Fibroblast of upper back skin (primary cell): ENCODE results near the gene INPP5J.
A peak's percentile ranks its signal among the peaks of the same experiment; 100 is the strongest.
"Not testable (repeated sequence)": the region's sequence is repeated elsewhere in the genome, so short reads cannot be mapped to it uniquely, and the experiment has no call there.

Source experiments
- DNase-seq: peaks from one replicate; pipeline ENCODE4 v3.0.0-alpha.2; 2013

The INPP5J gene, protein sequence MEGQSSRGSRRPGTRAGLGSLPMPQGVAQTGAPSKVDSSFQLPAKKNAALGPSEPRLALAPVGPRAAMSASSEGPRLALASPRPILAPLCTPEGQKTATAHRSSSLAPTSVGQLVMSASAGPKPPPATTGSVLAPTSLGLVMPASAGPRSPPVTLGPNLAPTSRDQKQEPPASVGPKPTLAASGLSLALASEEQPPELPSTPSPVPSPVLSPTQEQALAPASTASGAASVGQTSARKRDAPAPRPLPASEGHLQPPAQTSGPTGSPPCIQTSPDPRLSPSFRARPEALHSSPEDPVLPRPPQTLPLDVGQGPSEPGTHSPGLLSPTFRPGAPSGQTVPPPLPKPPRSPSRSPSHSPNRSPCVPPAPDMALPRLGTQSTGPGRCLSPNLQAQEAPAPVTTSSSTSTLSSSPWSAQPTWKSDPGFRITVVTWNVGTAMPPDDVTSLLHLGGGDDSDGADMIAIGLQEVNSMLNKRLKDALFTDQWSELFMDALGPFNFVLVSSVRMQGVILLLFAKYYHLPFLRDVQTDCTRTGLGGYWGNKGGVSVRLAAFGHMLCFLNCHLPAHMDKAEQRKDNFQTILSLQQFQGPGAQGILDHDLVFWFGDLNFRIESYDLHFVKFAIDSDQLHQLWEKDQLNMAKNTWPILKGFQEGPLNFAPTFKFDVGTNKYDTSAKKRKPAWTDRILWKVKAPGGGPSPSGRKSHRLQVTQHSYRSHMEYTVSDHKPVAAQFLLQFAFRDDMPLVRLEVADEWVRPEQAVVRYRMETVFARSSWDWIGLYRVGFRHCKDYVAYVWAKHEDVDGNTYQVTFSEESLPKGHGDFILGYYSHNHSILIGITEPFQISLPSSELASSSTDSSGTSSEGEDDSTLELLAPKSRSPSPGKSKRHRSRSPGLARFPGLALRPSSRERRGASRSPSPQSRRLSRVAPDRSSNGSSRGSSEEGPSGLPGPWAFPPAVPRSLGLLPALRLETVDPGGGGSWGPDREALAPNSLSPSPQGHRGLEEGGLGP

DNA sequence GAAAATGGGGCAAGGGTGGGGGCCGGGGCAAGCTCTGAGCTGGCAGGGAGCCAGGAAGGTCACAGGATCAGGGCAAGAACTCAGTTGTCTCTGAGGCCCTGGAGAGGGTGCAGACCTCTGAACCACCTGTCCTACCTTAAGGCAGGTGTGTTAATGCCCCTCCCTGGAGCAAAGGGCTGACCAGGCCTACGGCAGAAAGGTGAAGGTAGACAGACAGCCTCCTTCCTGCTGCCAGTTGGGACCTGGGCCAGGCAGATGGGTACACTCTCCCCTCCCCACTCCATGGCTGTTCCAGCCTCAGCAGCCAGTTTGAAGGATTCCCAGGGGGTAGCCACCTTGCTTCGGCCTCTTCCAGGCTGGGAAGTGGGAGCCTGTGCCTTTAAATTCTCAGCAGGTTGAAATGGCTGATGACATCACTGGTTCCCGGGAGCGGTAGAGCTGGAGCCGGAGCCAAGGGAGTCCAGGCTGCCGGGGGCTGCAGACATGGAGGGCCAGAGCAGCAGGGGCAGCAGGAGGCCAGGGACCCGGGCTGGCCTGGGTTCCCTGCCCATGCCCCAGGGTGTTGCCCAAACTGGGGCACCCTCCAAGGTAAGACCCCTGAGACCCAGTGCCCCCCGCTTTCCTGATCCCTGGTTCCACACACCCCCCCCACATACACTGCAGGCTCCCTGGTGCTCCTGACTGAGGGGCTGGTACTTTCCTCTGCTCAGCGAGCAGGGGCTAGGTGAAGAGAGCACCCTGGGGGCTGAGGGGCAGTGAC lies at the start of gene INPP5J:
Gene INPP5J, plus strand, starts transcription at position 435 of the 760 bp plus-strand sequence. Its CDS starts 49 bp downstream, at position 484.
- DNase-seq = peak; percentile 54

DNA sequence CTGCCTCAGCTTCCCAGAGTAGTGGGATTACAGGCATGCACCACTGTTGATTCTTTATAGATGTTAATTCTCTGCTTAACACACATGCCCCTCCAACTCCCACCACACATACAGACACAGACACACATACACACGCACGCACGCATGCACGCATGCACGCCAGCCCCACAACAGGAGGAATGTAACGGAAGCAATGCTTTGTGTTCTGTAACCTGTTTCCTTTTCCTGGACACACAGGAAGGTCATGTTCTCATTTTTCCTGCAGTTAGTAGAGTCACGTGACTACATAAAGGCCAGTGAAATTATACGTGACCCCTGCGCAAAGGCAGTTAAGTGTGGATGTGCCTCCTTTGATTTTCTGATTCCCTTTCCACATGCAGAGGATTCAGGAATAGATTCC lies 49.6 kb upstream of the INPP5J start:
- DNase-seq = not testable (repeated sequence)

DNA sequence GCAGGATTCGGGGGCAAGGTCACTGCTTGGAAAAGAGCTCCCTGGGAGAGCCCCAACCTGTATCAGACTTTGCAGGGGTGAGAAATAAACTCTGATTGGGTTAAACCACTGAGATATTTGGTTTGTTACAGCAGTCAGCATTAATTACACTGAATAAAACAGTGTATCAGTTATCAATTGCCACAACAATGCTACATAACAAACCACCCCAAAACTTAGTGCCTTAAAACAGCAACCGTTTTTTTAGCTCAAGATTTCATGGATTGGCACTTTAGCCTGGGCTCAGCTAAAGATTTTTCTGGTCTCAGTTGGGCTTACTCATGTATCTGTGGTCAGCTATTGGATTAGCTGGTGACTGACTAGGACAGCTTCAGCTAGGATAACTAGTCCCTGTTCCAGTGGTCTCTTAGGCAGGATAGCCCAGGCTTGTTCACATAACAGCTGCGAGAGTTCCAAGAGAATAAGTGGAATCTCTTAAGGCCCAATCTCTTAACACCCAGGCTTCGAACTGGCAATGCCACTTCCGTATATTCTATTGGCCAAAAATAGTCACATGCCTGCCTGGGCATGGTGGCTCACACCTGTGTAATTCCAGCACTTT lies 49.1 kb upstream of the INPP5J start:
- not testable (repeated sequence) for DNase-seq

DNA sequence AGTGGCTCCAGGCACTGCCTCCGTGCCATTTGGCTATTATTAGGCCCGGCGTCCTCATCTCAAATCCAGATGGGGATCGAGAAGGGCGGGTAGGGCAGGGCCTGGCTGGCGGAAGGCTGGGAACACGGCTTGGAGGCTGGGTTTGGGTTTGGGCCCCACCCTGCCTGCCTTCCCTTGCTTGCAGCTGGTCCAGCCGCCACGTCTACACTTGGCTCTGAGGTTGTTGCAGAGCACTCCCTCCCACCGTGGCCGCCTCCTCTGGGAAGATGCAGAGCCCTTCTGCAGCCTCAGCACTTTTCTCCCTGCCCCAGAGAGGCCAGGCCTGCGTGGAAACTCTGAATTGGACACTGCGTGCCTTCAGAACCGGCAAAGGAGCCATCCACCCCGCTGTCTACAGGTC lies 46.8 kb upstream of the INPP5J start:
- peak; percentile 68 for DNase-seq

DNA sequence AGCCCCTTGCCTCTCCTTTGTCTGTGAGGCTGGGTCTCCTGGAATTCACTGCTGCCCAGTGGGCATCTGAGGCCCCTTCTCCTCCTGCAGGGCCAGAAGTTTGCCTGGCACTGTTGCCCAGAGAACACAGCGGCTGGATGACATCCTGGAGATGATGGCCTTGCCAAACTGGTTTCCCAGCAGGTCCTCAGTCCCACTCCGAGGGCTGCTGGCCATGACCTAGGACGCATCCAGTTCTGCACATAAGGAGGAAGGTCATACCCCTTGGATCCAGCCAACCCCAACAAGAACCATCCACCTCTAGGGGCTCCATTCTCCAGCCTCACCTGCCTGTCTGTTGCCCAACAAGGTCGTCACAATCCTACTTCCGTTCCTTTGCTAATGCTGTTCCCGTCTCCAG lies 45.1 kb upstream of the INPP5J start:
- DNase-seq = no peak

DNA sequence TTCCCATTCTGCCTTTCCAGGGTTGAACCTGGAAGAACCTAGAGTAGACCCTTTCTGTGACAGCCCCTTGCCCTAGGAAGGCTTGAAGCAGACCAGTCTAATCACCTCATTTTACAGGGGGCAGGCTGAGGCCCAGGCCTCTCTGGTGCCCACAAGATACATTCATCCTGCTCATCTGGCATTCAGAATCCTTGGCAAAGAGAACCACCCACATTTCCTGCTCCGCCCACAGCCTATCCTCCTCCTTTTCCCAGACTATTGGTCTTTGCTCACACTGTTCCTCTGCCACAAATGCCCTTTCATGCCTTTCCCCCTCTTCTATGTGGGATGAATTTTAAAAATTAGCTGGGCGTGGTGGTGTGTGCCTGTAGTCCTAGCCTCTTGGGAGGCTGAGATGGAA lies 44.4 kb upstream of the INPP5J start:
- DNase-seq = not testable (repeated sequence)

DNA sequence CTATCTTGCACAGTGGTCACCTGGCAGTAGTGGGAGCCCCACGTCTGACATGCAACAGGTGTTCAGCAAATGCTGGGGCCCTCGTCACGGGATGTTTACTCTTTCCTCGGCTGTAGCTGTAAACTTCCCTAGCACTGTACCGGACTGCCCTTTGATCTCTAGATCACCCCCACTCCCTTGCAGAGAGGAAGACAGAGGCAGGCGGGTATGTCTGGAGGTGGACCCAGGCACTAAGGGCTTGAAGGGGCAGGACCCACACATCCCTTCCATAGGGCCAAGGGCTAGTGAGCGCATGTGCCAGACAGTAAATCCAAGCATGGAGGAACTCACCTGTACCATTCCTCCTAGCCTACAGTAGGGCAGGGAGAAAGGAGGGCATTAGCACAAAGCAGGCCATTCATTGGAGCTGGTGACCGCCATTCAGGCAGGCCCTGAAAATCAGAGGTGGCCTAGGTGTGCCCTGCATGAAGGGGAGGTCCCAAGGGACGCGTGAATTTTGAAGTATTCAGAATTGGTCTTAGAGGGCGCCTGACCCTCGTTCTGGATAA lies 43.6 kb upstream of the INPP5J start:
- DNase-seq = no peak

DNA sequence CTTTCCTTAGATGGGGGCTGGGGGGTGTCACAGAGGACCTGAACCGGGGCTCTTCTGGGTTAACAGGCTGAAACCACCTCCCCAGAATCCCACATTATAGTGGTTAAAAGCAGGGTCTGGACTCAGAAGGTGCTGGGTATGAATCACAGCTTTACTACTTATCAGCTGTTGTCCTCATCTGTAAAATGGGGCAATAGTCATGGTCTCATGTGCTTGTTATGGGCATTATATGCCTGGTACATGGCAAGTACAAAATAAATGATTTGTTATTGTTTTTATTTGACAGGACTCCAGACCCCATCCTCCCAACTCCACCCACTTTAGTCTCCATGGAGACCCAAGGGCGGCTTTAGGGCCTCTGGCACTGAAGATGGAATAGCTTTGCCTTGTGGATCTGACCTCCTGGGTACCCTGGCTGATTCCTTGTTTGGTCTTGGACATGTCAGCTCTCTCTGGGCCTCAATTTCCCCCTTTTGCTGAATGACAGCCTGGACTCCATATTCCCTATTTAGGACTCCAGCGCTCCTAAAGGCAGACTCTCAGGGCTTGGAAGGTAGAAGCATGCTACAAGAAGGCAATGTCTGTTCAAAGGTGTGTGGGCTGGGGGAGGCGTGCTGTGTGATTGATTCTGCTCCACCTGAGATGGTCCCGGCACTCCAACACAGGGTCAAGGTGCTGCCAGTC lies 42.5 kb upstream of the INPP5J start:
- no peak for DNase-seq

DNA sequence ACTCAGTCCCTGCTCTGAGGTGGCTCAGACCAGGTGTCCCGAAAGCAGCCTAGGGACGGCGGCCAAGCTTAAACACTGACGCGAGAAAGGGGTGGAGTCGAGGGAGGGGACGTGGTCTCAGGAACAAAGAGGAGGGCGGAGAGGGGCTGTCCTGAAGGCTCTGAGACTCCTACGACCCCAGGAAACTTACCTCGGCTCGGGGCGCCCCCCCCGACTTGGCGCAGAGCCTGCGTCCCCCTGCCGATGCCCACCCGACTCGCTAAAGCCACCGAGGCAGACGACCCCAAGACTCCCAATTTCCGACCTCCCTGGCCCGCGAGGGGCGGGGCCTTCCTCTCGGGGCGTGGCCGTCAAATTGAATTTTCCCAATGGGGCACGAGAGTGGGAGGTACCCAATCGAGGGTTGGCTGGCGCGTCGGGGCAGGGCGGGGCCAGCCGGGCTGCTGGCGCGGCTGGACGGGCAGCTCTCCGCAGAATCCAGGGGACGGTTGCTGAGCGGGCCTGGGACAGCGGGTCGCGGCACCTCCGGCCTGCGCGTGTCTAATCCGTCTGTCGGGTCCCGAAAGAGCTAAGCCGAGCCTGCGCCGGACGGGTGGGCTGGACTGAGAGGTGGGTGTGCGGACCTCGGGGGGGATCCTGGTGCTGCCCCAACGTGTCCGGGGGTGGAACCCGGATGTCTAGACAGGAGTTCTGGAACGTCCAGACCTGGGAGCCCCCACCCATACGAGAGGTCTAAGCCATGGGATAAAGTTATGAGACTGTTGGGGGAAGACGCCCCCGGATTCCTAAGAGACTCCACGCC lies 41.7 kb upstream of the INPP5J start, which contains the start of gene SMTN:
Gene SMTN, plus strand, starts transcription at position 471 of the 802 bp plus-strand sequence. CDS start 1,941 bp downstream, outside the sequence.
- peak; percentile 88 for DNase-seq

DNA sequence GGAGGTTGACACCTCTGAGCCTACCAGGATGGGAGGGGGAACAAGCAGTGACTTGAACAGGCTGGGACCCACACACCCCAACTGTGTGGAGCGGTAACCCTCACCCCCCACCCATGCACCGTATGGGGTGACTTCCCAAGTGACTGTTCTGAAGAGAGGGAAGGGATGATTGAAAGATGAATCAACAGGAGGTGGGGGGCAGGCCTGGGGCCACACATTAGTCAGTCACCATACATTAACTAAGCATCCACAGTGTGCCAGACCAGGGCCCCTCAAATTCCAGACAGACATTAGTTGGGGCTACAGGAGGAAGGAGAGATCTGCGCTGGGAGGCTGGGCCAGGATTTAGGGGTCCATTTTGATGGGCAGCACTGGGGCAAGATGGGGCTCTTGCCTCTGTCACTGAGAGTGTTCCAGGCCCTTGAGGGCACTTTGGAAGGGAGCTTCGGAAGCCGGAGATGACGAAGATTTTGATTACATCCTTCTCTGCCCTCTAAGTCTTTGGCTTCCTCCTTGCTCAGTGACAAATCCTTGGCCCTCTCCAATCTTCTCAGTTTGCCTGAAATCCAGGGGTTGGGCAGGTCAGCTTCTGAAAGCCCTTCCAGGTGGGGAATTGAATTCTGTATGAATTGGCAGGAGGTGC lies 40.7 kb upstream of the INPP5J start:
- peak; percentile 42 for DNase-seq

DNA sequence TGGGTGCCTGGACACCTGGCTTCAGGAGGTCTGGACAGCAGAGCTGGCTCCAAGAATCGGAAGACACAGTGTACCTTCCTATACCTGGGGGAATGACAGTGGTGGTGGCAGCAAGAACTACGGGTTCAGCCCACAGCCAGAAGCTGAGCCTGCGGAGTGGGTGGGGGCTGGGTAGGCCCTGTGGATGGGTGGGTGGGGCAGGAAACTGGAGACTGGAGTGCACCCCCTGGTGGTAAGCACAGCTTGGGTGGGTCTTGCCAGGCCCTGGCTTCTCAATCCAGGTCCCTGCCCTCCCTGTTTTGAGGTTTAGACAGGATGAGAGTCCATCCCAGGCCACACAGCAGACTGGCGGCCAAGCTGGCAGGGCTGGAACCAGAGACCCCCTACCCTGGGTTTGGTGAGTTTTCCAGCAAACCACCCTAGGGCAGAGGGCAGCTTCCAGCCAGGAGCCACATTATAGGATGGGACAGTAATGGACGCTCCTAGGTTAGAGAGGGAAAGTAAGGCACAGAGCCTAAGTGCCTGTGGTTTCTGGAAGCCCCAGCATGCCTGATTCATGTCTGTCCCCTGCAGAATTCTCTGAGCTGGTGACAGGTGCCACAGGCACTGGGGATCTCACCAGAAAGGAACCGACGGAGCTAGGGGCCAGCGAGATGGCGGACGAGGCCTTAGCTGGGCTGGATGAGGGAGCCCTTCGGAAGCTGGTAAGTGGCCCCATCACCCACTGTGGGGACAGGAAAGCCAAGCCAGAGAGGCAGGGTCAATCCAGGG lies 40.0 kb upstream of the INPP5J start:
- DNase-seq = peak; percentile 53

DNA sequence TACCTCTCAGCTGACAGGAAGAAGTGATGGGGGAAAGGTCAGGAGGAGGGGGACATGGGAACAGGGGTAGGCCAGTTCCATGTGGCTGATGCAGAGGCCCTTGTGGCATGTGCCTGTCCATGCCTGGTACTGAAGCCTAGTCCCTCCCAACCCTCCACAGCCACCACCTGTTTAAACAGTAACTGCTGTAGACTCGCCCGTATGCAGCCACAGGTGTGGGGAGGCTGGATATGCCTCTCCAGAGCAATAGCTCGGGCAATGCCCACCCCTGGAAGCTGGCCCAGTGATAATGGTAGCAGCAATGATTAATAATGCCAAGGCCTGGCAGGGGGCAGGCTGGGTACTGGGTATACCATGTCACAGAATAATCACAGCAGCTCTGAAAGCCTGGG lies 39.4 kb upstream of the INPP5J start:
- DNase-seq = no peak

DNA sequence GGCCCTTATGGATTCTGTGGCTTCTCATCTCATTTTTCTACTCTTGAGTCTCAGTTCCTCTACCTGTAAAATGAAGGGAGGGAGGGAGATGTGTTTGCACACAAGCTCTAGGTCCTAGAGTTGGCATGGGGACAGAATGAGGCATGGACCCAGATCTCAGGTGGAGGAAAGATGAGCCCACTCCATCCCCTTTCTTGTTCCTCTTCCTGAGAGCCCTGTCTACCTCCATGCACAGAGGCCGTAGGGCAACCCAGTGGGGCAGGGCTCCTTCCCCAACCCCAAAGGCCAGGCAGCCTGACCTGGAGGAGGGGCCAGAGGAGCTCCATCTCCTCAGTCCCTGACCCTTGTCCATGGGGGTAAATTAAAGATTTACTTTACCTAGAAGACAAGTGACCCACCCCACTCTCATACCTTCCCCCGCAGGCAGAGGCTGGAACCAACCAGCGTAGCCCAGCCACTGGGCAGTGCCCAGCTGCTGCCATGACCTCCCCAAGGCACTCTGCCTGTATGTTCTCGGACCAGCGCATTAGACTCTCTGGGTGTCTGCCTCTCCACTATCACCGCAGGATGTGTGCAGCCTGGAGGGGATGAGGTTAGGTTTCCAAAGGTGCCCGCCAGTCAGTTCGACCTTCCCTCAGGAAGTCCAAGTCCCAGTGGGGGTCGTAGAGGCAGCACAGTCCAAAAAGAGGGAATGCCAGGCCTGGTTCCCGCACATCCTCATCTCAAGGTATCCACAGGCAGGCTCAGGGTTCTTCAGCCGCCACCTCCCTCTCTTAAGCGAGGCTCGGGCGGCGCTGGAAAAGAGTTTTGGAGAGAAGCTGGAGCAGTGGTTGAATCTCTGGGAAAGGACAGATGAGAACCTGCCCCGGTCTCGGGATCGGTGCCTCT lies 38.6 kb upstream of the INPP5J start:
- DNase-seq = no peak

DNA sequence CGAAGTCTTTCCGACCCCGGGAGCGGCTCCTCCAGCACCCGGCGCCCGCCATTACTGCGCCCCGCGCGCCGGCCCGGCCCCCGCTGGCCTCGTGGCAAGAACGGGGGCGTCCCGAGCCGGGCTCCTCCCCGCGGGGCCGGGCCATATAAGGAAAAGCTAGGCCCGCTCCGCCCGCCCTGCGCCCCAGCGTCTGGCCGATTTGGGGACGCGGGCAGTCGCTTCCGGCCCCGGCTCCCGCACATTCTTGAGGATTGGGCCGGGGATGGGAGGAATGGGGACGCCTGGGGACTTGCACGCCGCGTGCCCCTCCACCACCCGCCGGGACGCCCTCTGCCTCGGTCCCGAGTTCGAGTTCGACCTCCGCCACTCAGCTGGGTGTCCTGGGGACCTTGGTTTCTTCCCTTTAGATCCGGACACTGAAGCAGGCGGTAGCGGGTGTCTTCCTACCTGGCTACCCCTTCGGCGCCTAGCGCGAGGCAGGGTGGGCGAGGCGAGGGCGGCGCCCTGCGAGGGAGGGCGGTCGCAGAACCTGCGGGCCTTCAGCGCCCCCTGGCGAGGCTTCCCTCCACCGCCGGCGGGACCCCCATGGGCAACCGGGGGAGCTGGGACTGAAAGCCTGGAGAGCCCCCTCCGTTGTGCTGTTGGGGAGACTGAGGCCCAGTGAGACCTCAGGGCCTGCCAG lies 37.8 kb upstream of the INPP5J start:
- DNase-seq = peak; percentile 88

DNA sequence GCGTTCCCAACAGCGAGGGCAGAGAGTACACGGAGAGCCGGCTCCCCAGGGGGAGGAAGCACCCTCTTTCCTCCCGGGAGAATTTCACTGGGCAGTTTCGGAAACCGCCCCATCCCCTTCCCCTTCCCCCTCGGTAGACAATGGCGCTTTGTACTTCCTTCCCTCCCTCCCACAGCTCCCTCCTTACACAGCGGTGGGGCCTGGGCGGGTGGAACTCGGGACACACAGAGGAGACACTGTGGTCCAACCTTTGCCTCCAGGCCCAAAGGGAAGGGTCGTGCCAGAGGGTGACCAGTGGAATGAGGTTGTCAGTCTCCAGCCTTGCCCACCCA lies 37.3 kb upstream of the INPP5J start:
- no peak for DNase-seq

DNA sequence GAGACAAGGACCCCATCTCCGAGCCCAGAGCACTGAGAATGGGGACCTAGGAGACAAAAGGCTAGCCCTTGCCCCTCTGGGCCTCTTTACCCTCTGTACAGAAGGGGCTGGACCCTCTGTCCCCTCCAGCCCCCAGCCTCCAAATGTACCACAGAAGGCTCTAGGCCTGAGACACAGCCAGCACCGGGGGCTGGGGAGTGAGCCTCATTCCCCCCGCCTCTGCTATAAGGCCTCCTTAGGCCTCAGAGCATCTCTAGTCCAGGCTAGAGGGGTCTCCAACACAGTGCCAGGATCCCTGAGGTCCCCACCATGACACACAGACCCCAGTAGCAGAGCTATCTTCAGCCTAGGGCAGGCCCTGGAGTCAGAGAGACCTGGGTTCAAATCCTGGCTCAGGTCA lies 36.8 kb upstream of the INPP5J start:
- no peak for DNase-seq

DNA sequence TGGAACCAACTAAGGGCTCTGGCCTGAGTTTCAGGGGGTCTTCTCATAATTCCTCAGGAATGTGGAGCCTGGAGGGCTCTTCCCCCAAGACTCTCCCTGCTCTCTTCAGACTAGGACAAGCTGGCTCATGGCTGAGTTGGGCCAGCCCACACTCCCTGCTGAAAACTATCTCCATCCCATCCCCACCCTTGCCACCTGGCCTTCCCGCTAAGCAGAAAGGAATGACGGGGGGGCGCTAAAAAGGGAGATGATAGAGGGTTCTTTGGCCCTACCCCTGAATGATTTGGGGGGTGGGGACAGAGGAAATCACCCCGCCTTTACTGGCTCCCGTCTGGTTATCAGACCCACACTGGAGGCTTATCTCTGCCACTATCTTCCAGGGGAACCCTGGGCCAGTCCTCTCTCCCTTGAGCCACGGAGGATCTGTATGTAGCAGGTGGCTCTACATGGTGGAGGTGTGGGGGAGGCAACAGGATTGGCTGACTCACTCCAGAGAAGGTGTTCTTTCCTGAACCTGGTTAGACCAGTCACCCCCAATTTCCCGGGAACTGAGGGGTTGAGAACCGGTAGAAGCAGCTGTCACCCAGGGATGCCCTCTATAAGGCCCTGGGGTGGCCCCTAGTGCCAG lies 35.9 kb upstream of the INPP5J start:
- no peak for DNase-seq
